ENCODE data around the gene SNX9.

DNA sequence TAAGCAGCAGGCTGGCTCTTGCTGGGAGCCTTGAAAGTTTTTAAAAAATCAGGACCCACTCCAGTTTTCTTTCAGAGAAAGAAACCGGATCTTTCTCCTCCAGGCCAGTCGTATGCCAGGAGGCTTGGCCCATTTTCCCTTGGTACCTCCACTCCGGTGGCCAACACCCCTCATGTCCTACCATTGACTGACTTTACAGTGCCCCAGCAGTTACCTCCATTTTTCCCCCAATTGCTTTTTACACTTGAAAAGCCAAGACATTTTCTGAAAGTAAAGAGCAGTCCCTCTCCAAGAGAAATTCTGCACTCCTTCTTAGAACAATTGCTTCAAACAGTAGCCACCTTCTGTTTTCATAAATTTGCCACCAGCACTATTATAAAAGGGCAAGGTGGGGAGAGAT lies 47.7 kb upstream of the SNX9 start:
- no peak for TF ChIP-seq JUND (IDR thresholded peaks at IDR 0.05; ENCODE audit: low read length)
- no peak for TF ChIP-seq SUZ12 (IDR thresholded peaks at IDR 0.05; ENCODE audit: low read length)
- TF ChIP-seq SIX5 (IDR thresholded peaks at IDR 0.05; ENCODE audit: low read depth, low read length): no peak
- TF ChIP-seq EZH2 (IDR thresholded peaks at IDR 0.05; ENCODE audit: low read depth, low read length, severe bottlenecking): no peak
- TF ChIP-seq ASH2L (IDR thresholded peaks at IDR 0.05; ENCODE audit: low read length): no peak

All from H1 (cell line).